ENCODE measurements around the gene CELSR1.

The CELSR1 gene

GRCh38 chr22:46373921-46374662 is 163.3 kb downstream of the CELSR1 start:
- DNase-seq = no peak

GRCh38 chr22:46373159-46373558 is 164.3 kb downstream of the CELSR1 start:
- DNase-seq = no peak

- DNase-seq = no peak
Measured at GRCh38 chr22:46372686-46373085, 164.7 kb downstream of the CELSR1 start.

- no peak for DNase-seq
Measured at GRCh38 chr22:46371623-46372226, 165.7 kb downstream of the CELSR1 start.

- peak in 2 of 4 experiments; percentile 15 to 29 for DNase-seq
Measured at GRCh38 chr22:46370584-46371291, 166.7 kb downstream of the CELSR1 start.

- DNase-seq = no peak
Measured at GRCh38 chr22:46369716-46370583, 167.5 kb downstream of the CELSR1 start.

GRCh38 chr22:46368871-46369715 is 168.3 kb downstream of the CELSR1 start:
- no peak for DNase-seq

GRCh38 chr22:46368422-46368821 is 169.0 kb downstream of the CELSR1 start:
- no peak for DNase-seq

- DNase-seq = peak; percentile 25 to 65 (median 36)
Measured at GRCh38 chr22:46367707-46368191, 169.7 kb downstream of the CELSR1 start.

GRCh38 chr22:46366801-46367706 is 170.4 kb downstream of the CELSR1 start:
- no peak for DNase-seq

- no peak for DNase-seq
Measured at GRCh38 chr22:46366327-46366731, 171.1 kb downstream of the CELSR1 start.

- DNase-seq = no peak
Measured at GRCh38 chr22:46365166-46365624, 172.2 kb downstream of the CELSR1 start.

- no peak for DNase-seq
Measured at GRCh38 chr22:46364341-46365165, 172.9 kb downstream of the CELSR1 start.

- DNase-seq = no peak
Measured at GRCh38 chr22:46363611-46364321, 173.7 kb downstream of the CELSR1 start.

GRCh38 chr22:46362934-46363515 is 174.4 kb downstream of the CELSR1 start:
- DNase-seq = no peak

- no peak for DNase-seq
Measured at GRCh38 chr22:46362203-46362933, 175.1 kb downstream of the CELSR1 start.

- DNase-seq = no peak
Measured at GRCh38 chr22:46361826-46362202, 175.6 kb downstream of the CELSR1 start.

- no peak for DNase-seq
Measured at GRCh38 chr22:46360891-46361290, 176.5 kb downstream of the CELSR1 start.
